A204.1 (cell line): ENCODE measurements around the gene FBXO3.

Experiments
- FAIRE-seq: peaks from 2 replicates; lab custom pipeline; 2012; peaks lifted over from hg19 to GRCh38; lab: Jason Lieb, UNC

The FBXO3 gene

GRCh38 chr11:33701302-33702230 is 72.8 kb downstream of the FBXO3 start:
- FAIRE-seq = no peak

- FAIRE-seq = no peak
Observed at GRCh38 chr11:33700502-33701271, 73.6 kb downstream of the FBXO3 start, which contains the start of gene C11orf91. C11orf91 (minus strand) TSS chr11:33700826; CDS start chr11:33700740, 86 bp downstream.

GRCh38 chr11:33700063-33700501 is 74.2 kb downstream of the FBXO3 start:
- FAIRE-seq = no peak

- no peak for FAIRE-seq
Observed at GRCh38 chr11:33699515-33700062, 74.7 kb downstream of the FBXO3 start.

DNA sequence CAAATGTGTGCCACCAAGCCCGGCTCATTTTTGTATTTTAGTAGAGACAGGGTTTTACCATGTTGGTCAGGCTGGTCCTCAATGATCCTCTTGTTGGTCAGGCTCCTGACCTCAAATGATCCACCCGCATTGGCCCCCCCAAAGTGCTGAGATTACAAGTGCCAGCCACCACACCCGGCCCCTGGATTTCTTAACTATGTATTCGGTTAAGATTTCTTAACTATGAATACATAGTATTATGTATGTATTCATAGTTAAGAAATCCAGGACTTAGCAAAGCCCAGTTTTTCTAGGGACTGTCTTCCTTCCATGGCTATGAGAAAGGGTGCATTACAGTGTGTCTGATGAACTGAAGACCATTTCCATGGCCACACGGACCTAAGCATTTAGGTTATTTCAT is 75.4 kb downstream of the FBXO3 start:
- FAIRE-seq = no peak

DNA sequence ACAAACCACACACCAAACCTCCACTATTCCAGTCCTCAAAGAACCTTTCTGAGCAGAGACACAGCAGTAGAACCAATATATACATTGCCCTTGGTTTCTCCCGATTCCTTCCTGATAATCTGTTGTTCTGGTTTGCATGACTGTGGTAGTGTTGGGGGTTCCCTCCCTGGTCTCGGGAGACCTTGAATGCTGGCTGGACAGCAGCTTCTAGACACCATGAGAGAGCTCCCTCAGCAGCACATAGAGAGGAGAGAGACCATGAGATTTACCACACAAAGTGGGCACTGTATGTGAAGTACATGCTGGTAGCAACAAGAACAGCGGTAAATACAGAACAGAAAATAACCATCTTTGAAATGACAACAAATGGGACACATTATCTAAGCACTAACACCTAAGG is 76.3 kb downstream of the FBXO3 start:
- no peak for FAIRE-seq

GRCh38 chr11:33696931-33697638 is 77.2 kb downstream of the FBXO3 start:
- FAIRE-seq = no peak

DNA sequence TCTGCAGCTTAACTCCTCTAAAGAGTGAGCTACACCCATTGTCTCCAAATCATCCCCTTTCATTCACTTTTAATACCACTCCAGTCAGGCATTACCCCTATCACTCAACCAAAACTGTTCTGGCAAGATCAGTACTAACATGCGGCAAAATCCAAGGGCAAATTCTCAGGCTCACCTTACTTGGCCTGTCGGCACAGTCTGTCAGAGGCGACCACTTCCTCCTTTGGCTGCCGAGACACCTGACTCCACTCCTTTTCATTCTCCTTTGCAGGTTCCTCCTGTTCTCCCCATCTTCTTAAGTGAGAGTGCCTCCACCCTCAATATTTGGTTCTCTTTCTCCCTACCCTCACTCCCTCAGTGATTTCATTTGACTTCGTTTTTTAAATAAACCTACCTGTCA is 77.9 kb downstream of the FBXO3 start:
- FAIRE-seq = no peak

GRCh38 chr11:33695051-33695566 is 79.2 kb downstream of the FBXO3 start:
- no peak for FAIRE-seq

- no peak for FAIRE-seq
Observed at GRCh38 chr11:33694346-33695050, 79.8 kb downstream of the FBXO3 start.

GRCh38 chr11:33692541-33692940 is 81.8 kb downstream of the FBXO3 start:
- no peak for FAIRE-seq

DNA sequence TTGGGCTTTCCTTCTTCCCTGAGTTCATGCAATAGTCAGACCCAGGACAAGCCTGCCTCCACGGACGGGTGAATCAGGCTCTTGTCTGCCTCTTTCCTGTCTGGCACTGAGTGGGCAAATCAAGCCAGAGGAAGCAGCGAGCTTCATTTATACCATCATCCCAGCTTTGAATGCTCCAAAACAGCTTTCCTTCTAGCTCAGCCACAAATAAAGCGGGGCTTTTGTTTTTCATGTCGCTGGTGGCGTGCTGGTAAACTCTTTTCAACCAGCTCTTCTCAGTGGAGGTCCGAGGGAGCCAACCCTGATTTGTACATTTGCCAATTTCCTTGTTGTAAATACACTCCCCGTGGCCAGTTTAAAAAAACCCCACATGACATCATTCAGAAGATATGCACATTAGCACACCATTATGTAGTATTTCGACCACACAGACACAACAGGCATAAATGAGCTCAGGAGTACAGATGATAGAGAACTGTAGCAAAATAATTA is 82.3 kb downstream of the FBXO3 start:
- no peak for FAIRE-seq

DNA sequence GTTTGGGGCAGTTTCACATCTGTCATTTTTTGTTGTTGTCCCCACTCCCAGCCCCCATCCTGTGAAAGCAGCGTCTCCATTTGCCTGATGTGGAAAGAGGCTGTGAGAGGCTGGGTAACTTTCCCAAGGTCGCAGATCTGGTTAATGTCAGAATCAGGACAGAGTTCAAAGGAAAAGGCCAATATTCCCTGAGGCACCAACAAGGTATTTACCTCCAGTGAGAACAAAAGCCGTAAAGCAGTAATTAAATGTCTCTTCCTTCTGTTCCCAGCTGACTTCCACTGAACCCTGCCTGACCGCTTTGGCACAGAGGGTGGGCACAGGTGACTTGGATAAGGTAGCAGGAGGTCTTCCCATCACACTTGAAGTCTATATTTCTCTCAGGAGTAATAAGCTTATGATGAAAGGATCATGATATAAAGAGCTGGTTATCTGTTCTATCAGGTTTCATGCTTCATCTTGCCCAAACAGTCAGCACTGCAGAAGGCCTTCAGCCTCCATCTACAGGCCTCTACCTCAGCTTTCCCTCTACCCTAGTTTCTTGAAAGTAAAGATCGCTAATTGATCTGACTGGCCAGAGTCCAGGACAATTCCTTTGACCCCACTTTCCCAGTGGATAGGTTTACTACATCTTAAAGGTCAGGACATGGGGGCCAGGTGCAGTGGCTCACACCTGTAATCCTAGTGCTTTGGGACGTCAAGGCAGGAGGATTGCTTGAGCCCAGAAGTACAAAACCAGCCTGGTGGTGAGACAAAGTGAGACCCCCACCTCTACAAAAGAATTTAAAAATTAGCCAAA is 83.1 kb downstream of the FBXO3 start:
- FAIRE-seq = no peak
